GM12865 (cell line): ENCODE data around the gene TMED4.

Source experiments
- DNase-seq: peaks from one replicate; pipeline ENCODE4 v3.0.0; 2010; ENCODE audit warnings: low read depth
- H3K4me3 ChIP-seq: 2 replicates; pipeline ENCODE4 v1.5.1; 2011; ENCODE audit warnings: mild to moderate bottlenecking, low read depth, low read length, control low read depth
- CTCF ChIP-seq: IDR thresholded peaks from 2 replicates; pipeline ENCODE4 v1.5.1; 2011; ENCODE audit warnings: low read length, control low read depth, low read depth, inconsistent platforms; ENCODE audit not compliant: insufficient read depth; ENCODE audit errors: missing control alignments

Gene TMED4

GRCh38 chr7:44534087-44534486 is 47.9 kb downstream of the TMED4 start:
- no peak for DNase-seq
- no peak for TF ChIP-seq CTCF
- H3K4me3 ChIP-seq: no peak overlapping the region

- DNase-seq: no peak
- H3K4me3 ChIP-seq: no peak overlapping the region
- no peak for TF ChIP-seq CTCF
Observed at GRCh38 chr7:44533301-44534055, 48.6 kb downstream of the TMED4 start.

- no peak for DNase-seq
- H3K4me3 ChIP-seq: no peak overlapping the region
- no peak for TF ChIP-seq CTCF
Observed at GRCh38 chr7:44531421-44532380, 50.3 kb downstream of the TMED4 start.

GRCh38 chr7:44530990-44531389 is 51.0 kb downstream of the TMED4 start:
- H3K4me3 ChIP-seq: no peak overlapping the region
- no peak for TF ChIP-seq CTCF
- DNase-seq: no peak
